Thoracic aorta (tissue), 2 donors: Measurements from ENCODE around the gene TSKU. TPM values are rescaled to one million over a fixed set of nuclear protein-coding genes. Genes with fewer than 3 reads are reported as not detected.
"Not testable (repeated sequence)": the region's sequence is repeated elsewhere in the genome, so short reads cannot be mapped to it uniquely, and the experiment has no call there.

Experiments used
- ATAC-seq: fragments of 150-250 bp; one replicate; pipeline ENCODE4 v1.8.0; 2017; ENCODE audit warnings: low read depth; ENCODE audit not compliant: insufficient number of reproducible peaks, low FRiP score
- DNase-seq: peaks from one replicate; pipeline ENCODE4 v3.0.0-alpha.2; 2020; ENCODE audit warnings: low spot score
- H3K27ac ChIP-seq, 2 donors: fragments of 200-600 bp; sonication (generic); 1 replicate in 1 of 2; 2 replicates in 1 of 2; pipeline ENCODE4 v1.5.1; 2016; ENCODE audit warnings: mild to moderate bottlenecking in 2 of 2, moderate library complexity in 2 of 2
- H3K27me3 ChIP-seq: fragments of 200-600 bp; sonication (generic); replicated peaks from 2 replicates; pipeline ENCODE4 v1.6.0; 2016; ENCODE audit warnings: mild to moderate bottlenecking; ENCODE audit not compliant: insufficient read depth
- H3K36me3 ChIP-seq: fragments of 200-600 bp; sonication (generic); one replicate; pipeline ENCODE4 v1.5.1; 2016
- H3K4me1 ChIP-seq, 2 donors: fragments of 200-600 bp; sonication (generic); 1 replicate in 1 of 2; 2 replicates in 1 of 2; pipeline versions ENCODE4 v1.5.1 to v1.6.0; 2016; ENCODE audit warnings: low read depth in 2 of 2, mild to moderate bottlenecking in 1 of 2; ENCODE audit not compliant: control insufficient read depth in 1 of 2
- H3K4me3 ChIP-seq: fragments of 200-600 bp; sonication (generic); 2 replicates; pipeline ENCODE4 v1.5.1; 2016; ENCODE audit warnings: mild to moderate bottlenecking
- H3K9me3 ChIP-seq: fragments of 200-600 bp; sonication (generic); 2 replicates; pipeline ENCODE4 v1.5.1; 2016
- total RNA-seq, 2 donors: library from RNA; depleted of rRNA; stranded (reverse); fragments of >200 nt; gene quantifications; one replicate each; pipeline versions ENCODE4 v1.1.0 to v1.2.3, GENCODE V29; 2016
- TF ChIP-seq, protein P1 (sequence below): fragments of 200-600 bp; sonication (generic); IDR thresholded peaks from one replicate; pipeline ENCODE4 v1.5.1; 2019; ENCODE audit warnings: antibody characterized with exemption

TSKU gene
- total RNA-seq, 2 donors from 2014 or later, result 42.2 to 100 TPM

DNA sequence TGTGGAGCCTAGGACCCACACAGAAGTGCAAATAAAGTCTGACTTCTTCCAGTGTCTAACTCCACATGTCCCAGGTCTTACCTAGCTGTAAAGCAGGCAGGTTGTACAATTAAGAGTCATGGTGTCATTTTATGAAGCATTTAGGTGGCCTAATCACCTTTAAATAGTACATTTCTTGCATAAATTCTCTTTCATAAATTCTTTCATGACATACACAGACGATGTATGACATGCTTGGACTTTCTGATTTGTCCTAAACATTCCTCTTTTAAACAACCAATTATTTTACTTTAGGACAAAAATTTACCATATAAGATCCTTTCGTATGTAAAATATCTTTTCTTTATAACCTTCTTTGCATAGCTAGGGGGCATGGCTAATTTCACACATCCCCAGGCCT is 31.3 kb downstream of the TSKU start:
- TF ChIP-seq, protein P1, sequence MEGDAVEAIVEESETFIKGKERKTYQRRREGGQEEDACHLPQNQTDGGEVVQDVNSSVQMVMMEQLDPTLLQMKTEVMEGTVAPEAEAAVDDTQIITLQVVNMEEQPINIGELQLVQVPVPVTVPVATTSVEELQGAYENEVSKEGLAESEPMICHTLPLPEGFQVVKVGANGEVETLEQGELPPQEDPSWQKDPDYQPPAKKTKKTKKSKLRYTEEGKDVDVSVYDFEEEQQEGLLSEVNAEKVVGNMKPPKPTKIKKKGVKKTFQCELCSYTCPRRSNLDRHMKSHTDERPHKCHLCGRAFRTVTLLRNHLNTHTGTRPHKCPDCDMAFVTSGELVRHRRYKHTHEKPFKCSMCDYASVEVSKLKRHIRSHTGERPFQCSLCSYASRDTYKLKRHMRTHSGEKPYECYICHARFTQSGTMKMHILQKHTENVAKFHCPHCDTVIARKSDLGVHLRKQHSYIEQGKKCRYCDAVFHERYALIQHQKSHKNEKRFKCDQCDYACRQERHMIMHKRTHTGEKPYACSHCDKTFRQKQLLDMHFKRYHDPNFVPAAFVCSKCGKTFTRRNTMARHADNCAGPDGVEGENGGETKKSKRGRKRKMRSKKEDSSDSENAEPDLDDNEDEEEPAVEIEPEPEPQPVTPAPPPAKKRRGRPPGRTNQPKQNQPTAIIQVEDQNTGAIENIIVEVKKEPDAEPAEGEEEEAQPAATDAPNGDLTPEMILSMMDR, result no peak
- no peaks in the 10 kb centered on the region for H3K36me3 ChIP-seq
- peaks cover 7% of the 10 kb centered on the region for H3K9me3 ChIP-seq
- ATAC-seq (no peak), DNase-seq (no peak)
- H3K4me1 ChIP-seq, result no peaks in the 10 kb centered on the region
- no peaks in the 10 kb centered on the region for H3K27me3 ChIP-seq
- no peak overlapping the region for H3K4me3 ChIP-seq
- H3K27ac ChIP-seq, result no peak overlapping the region

GRCh38 chr11:76815678-76816077 is 32.5 kb downstream of the TSKU start:
- not testable (repeated sequence) for H3K9me3 ChIP-seq, H3K4me3 ChIP-seq, DNase-seq, H3K4me1 ChIP-seq, H3K27me3 ChIP-seq, H3K36me3 ChIP-seq, ATAC-seq, H3K27ac ChIP-seq

GRCh38 chr11:76820184-76820566 is 37.0 kb downstream of the TSKU start:
- TF ChIP-seq, protein P1, result no peak
- DNase-seq (no peak), ATAC-seq (no peak)
- Histone ChIP-seq H3K27ac (no peak overlapping the region), H3K9me3 (peaks cover 3% of the 10 kb centered on the region), H3K4me3 (no peak overlapping the region), H3K27me3 (no peaks in the 10 kb centered on the region), H3K4me1 (no peaks in the 10 kb centered on the region), H3K36me3 (no peaks in the 10 kb centered on the region)

DNA sequence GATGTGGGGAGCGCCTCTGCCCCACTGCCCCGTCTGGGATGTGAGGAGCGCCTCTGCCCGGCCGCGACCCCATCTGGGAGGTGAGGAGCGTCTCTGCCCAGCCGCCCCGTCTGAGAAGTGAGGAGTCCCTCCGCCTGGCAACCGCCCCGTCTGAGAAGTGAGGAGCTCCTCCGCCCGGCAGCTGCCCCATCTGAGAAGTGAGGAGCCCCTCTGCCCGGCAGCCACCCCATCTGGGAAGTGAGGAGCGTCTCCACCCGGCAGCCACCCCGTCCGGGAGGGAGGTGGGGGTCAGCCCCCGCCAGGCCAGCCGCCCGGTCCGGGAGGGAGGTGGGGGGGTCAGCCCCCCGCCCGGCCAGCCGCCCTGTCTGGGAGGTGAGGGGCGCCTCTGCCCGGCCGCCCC is 38.2 kb downstream of the TSKU start:
- ATAC-seq, H3K36me3 ChIP-seq, DNase-seq, H3K27me3 ChIP-seq, H3K4me1 ChIP-seq, H3K4me3 ChIP-seq, H3K9me3 ChIP-seq, H3K27ac ChIP-seq: not testable (repeated sequence)

GRCh38 chr11:76822406-76822805 is 39.2 kb downstream of the TSKU start:
- ATAC-seq (no peak), DNase-seq (no peak)
- TF ChIP-seq, protein P1, result no peak

DNA sequence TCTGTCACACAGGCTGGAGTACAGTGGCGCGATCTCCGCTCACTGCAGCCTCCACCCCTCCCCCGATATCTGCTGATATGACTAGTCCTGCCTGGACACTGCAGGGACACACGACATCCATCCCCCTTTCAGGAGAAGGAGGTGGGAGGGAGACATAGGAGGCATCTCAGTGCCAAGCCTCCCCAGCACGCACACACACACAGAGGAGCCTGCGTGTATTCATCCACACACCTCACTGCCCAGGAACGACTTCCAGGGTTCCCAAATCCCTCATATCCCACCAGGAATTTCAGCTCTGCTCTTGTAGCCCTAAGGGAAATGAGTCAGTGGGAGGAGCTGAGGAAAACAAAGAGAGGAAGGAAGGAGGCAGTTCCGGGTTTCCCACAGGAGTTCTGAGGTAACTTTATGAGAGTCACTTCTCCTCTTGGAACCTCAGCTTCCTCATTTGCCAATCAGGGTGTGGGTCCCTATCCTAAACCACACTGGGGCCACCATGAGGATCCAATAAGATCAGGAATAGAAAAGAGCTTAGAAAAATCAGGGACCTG is 40.4 kb downstream of the TSKU start:
- Histone ChIP-seq H3K36me3 (no peaks in the 10 kb centered on the region), H3K4me1 (no peaks in the 10 kb centered on the region), H3K27ac (no peak overlapping the region), H3K27me3 (no peaks in the 10 kb centered on the region), H3K4me3 (no peak overlapping the region), H3K9me3 (no peaks in the 10 kb centered on the region)
- ATAC-seq, result no peak
- TF ChIP-seq, protein P1, result no peak
- DNase-seq, result no peak

More at GRCh38 chr11:76822406-76822805, 39.2 kb downstream of the TSKU start:
- Histone ChIP-seq H3K4me3 (no peak overlapping the region), H3K27ac (no peak overlapping the region), H3K4me1 (no peaks in the 10 kb centered on the region), H3K36me3 (no peaks in the 10 kb centered on the region), H3K9me3 (no peaks in the 10 kb centered on the region), H3K27me3 (no peaks in the 10 kb centered on the region)
